Gastrocnemius medialis (tissue), 4 donors: Measurements from ENCODE around the gene PNMA1. TPM values are rescaled to one million over a fixed set of nuclear protein-coding genes. Genes with fewer than 3 reads are reported as not detected.

Source experiments
- ATAC-seq, 2 donors: fragments of 150-250 bp; one replicate each; pipeline ENCODE4 v1.9.1; 2016
- DNase-seq, 2 donors: peaks; one replicate each; pipeline ENCODE4 v3.0.0-alpha.2; 2019
- H3K27ac ChIP-seq, 4 donors: fragments of 200-600 bp; sonication (generic); 1 replicate in 1 of 4; 2 replicates in 3 of 4; pipeline ENCODE4 v1.5.1; 2016 to 2018; ENCODE audit warnings: mild to moderate bottlenecking in 2 of 4, moderate library complexity in 1 of 4
- H3K27me3 ChIP-seq, 3 donors: fragments of 200-600 bp; sonication (generic) in 2 of 3; 1 replicate in 1 of 3; 2 replicates in 2 of 3; pipeline versions ENCODE4 v1.5.1 to v1.6.0; 2016 to 2019; ENCODE audit warnings: mild to moderate bottlenecking in 1 of 3, moderate library complexity in 1 of 3
- H3K36me3 ChIP-seq, 2 donors: fragments of 200-600 bp; sonication (generic) in 1 of 2; one replicate each; pipeline ENCODE4 v1.5.1; 2017 to 2018
- H3K4me1 ChIP-seq, 2 donors: fragments of 200-600 bp; sonication (generic) in 1 of 2; one replicate each; pipeline ENCODE4 v1.5.1; 2016 to 2017; ENCODE audit warnings: mild to moderate bottlenecking in 2 of 2
- H3K4me3 ChIP-seq, 4 donors: fragments of 200-600 bp; sonication (generic) in 3 of 4; 1 replicate in 1 of 4; 2 replicates in 3 of 4; pipeline ENCODE4 v1.5.1; 2016 to 2019; ENCODE audit warnings: mild to moderate bottlenecking in 2 of 4
- H3K9me3 ChIP-seq, 3 donors: fragments of 200-600 bp; sonication (generic) in 2 of 3; 1 replicate in 1 of 3; 2 replicates in 2 of 3; pipeline ENCODE4 v1.5.1; 2016 to 2019
- POLR2A ChIP-seq, 2 donors: fragments of 450-650 bp; IDR thresholded peaks; one replicate each; pipeline ENCODE4 v1.6.1; 2017; ENCODE audit warnings: antibody characterized with exemption in 2 of 2, mild to moderate bottlenecking in 2 of 2, moderate library complexity in 2 of 2
- in situ Hi-C, 4 donors: fragments of 200-750 bp; cut with MboI; loops; one replicate each; pipeline versions ENCODE4 v1.15.0 to v1.8.0; 2017; ENCODE audit warnings: low sequenced_read_pairs in 4 of 4
- intact Hi-C: fragments of 100-400 bp; cut with DNase I; formaldehyde crosslinking; loops from one replicate; pipeline ENCODE4 v1.15.1; 2023; ENCODE audit warnings: low total_unique reads
- total RNA-seq, 4 donors: library from RNA; depleted of rRNA; stranded (reverse); fragments of >200 nt; gene quantifications; one replicate each; pipeline versions ENCODE4 v1.1.0 to v1.2.3, GENCODE V29; 2016
- TF ChIP-seq, protein P1 (sequence below), 5 experiments: fragments of 450-650 bp in 3 of 5; fragments of 200-600 bp in 2 of 5; sonication (generic) in 2 of 5; IDR thresholded peaks in 4 of 5; conservative IDR thresholded peaks in 1 of 5; 1 replicate in 4 of 5; 2 replicates in 1 of 5; pipeline ENCODE4 v1.5.1; 2016 to 2019; ENCODE audit warnings: antibody characterized with exemption in 5 of 5, mild to moderate bottlenecking in 3 of 5, moderate library complexity in 3 of 5

Gene PNMA1
- total RNA-seq, 4 donors from 2014 or later = 7.6 to 18.5 (median 8.8) TPM

DNA sequence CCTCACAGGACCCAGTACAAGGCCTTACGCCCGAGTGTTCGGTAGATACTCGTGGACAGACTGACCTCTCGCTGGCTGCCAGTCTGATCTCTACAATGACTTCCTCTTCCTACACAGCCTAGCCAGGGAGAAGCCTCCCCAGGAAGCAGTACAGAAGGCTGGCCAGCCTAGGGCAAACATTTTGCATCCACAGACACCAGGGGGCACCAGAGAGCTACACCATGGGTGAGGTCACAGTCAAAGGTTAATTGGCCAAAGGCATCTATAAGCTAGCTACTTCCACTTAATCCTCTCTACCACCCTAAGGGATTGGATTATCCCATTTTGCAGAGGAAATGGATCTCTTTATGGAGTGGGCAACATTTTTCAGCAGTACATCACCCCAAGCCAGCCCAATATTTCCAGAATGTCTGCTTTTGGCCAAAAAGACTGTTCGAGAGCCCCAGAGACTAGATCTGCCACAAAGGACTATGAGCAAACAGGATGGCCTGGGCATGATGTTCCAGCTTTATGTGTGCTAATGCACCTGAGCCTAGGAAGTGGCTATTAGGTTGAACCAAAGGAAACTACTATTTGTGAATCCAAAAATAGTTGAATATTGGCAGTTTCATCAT lies 14.6 kb upstream of the PNMA1 start:
- no peak overlapping the region for H3K4me3 ChIP-seq
- no peaks in the 10 kb centered on the region for H3K9me3 ChIP-seq
- no peaks in the 10 kb centered on the region for H3K27me3 ChIP-seq
- intact Hi-C loops = loop anchor here (1.0 to 10.0 kb wide), 5 partner anchors 29 to 356 kb away; partner anchors contain the start of genes ALDH6A1, COQ6, FAM161B and LIN52
- H3K4me1 ChIP-seq = peaks cover 43 to 58% of the 10 kb centered on the region in 2 donors
- peaks cover 0 to 23% of the 10 kb centered on the region in 2 donors for H3K36me3 ChIP-seq
- in situ Hi-C loops = loop anchor here in 2 of 4 donors (5.0 to 10.0 kb wide), 3 partner anchors 56 to 98 kb away; no protein-coding TSS in a partner anchor
- peak overlapping the region; percentile 65 to 95 (median 90) for H3K27ac ChIP-seq
- ATAC-seq (peak; percentile 26), DNase-seq (peak; percentile 75 to 83)
- no peak for TF ChIP-seq POLR2A (IDR thresholded peaks at IDR 0.05)
- TF ChIP-seq, protein P1, sequence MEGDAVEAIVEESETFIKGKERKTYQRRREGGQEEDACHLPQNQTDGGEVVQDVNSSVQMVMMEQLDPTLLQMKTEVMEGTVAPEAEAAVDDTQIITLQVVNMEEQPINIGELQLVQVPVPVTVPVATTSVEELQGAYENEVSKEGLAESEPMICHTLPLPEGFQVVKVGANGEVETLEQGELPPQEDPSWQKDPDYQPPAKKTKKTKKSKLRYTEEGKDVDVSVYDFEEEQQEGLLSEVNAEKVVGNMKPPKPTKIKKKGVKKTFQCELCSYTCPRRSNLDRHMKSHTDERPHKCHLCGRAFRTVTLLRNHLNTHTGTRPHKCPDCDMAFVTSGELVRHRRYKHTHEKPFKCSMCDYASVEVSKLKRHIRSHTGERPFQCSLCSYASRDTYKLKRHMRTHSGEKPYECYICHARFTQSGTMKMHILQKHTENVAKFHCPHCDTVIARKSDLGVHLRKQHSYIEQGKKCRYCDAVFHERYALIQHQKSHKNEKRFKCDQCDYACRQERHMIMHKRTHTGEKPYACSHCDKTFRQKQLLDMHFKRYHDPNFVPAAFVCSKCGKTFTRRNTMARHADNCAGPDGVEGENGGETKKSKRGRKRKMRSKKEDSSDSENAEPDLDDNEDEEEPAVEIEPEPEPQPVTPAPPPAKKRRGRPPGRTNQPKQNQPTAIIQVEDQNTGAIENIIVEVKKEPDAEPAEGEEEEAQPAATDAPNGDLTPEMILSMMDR (IDR thresholded peaks at IDR 0.05 in 4 of 5, conservative IDR thresholded peaks at IDR 0.05 in 1 of 5) = peak; percentile 93 to 98 (median 96)

DNA sequence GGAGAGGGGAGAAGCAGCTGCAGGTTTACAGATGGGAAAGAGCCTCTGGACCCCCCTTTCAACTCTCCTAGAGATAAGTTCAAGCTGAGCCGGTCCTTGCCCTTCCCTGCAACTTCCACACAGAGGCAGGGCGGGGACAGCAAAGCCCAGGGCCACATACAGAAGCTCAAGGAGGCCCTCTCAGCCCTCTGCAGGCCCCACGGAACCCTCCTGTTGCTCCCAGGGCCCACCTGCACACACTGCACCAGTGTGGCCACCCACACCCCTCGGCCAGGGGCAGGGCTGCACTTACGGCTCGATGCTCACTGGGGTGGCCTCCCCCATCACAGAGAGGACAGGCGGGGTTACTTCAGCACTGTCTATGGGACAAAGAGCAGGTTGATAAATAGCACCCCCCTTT lies 13.0 kb upstream of the PNMA1 start:
- in situ Hi-C loops (loop anchor here in 2 of 4 donors (5.0 to 10.0 kb wide), 3 partner anchors 58 to 100 kb away; no protein-coding TSS in a partner anchor), intact Hi-C loops (loop anchor here (5.0 to 10.0 kb wide), 3 partner anchors 160 to 358 kb away; partner anchors contain the start of genes ALDH6A1, COQ6, FAM161B and LIN52)
- DNase-seq (no peak), ATAC-seq (no peak)
- Histone ChIP-seq H3K9me3 (no peaks in the 10 kb centered on the region), H3K4me3 (no peak overlapping the region), H3K27ac (peak overlapping the region; percentile 89 to 95 (median 93)), H3K36me3 (peaks cover 0 to 29% of the 10 kb centered on the region in 2 donors), H3K4me1 (peaks cover 57 to 73% of the 10 kb centered on the region in 2 donors), H3K27me3 (no peaks in the 10 kb centered on the region)
- TF ChIP-seq, protein P1 (IDR thresholded peaks at IDR 0.05 in 4 of 5, conservative IDR thresholded peaks at IDR 0.05 in 1 of 5) = no peak
- TF ChIP-seq POLR2A (IDR thresholded peaks at IDR 0.05) = no peak

DNA sequence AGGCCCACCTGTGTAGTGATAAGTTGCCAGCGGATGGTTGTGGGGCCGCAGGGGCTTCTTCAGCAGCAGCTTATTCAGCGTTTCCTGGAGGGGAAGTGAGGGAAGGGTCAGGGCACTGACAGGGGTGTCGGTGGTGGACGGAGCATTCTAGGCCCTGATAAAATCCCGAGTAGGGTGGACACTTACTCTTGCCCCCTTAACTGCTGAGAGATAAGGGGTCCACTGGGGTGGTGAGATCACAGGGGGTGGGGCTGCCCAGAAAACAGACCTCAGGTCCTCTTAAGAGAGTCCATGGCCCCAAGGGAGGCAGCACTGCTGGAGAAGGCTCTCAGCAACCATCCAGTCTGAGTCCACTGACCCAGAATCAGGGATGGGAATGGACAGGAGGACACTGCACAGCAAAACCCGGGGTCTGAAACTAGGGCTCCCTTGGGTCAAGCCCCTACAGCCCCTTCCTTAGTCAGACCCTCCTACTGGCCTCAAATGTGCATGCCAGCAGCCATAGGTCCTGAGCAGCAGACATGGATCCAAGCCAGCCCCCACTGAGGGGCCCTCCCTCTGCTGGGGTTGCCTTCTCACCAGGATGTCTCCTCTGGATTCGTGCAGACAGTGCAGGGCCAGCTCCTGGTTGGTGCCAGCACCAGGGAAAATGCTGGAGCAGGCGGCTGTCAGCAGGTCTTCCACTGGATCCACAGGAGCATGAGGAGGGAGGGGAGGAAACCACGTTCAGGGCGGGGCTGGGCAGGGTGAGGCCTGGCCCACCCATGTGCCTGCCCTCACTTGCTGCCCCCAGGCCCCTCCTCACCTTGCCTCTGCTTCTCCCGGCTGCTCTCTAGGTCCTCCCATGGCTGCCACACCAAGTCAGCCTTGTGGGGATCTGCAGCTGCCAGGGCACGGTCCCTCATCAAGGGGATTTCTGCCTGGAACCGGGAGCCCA lies 12.1 kb upstream of the PNMA1 start:
- ATAC-seq (no peak), DNase-seq (peak; percentile 39 to 70)
- no peak for TF ChIP-seq POLR2A (IDR thresholded peaks at IDR 0.05)
- TF ChIP-seq, protein P1 (IDR thresholded peaks at IDR 0.05 in 4 of 5, conservative IDR thresholded peaks at IDR 0.05 in 1 of 5) = no peak
- Histone ChIP-seq H3K27me3 (no peaks in the 10 kb centered on the region), H3K36me3 (peaks cover 0 to 37% of the 10 kb centered on the region in 2 donors), H3K4me3 (no peak overlapping the region), H3K27ac (peak overlapping the region; percentile 89 to 95 (median 93)), H3K4me1 (peaks cover 57 to 68% of the 10 kb centered on the region in 2 donors), H3K9me3 (no peaks in the 10 kb centered on the region)
- intact Hi-C loops = loop anchor here (5.0 to 10.0 kb wide), 3 partner anchors 161 to 359 kb away; partner anchors contain the start of genes ALDH6A1, COQ6, FAM161B and LIN52
- in situ Hi-C loops = loop anchor here in 2 of 4 donors (5.0 to 10.0 kb wide), 3 partner anchors 59 to 101 kb away; no protein-coding TSS in a partner anchor
